IMR-90 (cell line): ENCODE measurements around the gene OR51F2.

ENCODE experiments used
- BHLHE40 ChIP-seq: fragments of 150-350 bp; IDR thresholded peaks from 2 replicates; pipeline ENCODE4 v1.6.1; 2016; ENCODE audit warnings: mild to moderate bottlenecking, low read depth, low read length
- CEBPB ChIP-seq: IDR thresholded peaks from 2 replicates; pipeline ENCODE4 v1.6.1; 2012; ENCODE audit warnings: low read depth, low read length, improper control_type of control experiment
- CHD1 ChIP-seq: IDR thresholded peaks from 2 replicates; pipeline ENCODE4 v1.6.1; 2012; ENCODE audit warnings: low read depth, low read length, improper control_type of control experiment
- FOS ChIP-seq: fragments of 150-350 bp; IDR thresholded peaks from 2 replicates; pipeline ENCODE4 v1.6.1; 2016; ENCODE audit warnings: low read depth, low read length
- MAZ ChIP-seq: IDR thresholded peaks from 2 replicates; pipeline ENCODE4 v1.6.1; 2012; ENCODE audit warnings: low read depth, mild to moderate bottlenecking, low read length, improper control_type of control experiment, moderate library complexity, borderline replicate concordance
- MXI1 ChIP-seq: IDR thresholded peaks from 2 replicates; pipeline ENCODE4 v1.6.1; 2012; ENCODE audit warnings: low read depth, mild to moderate bottlenecking, low read length, moderate library complexity, borderline replicate concordance
- POLR2A ChIP-seq: IDR thresholded peaks from 2 replicates; pipeline ENCODE4 v1.6.1; 2012; ENCODE audit warnings: mild to moderate bottlenecking, low read depth, low read length
- RAD21 ChIP-seq: IDR thresholded peaks from 2 replicates; pipeline ENCODE4 v1.6.1; 2012; ENCODE audit warnings: low read length, improper control_type of control experiment
- RCOR1 ChIP-seq: IDR thresholded peaks from 2 replicates; pipeline ENCODE4 v1.6.1; 2012; ENCODE audit warnings: mild to moderate bottlenecking, low read length, improper control_type of control experiment; ENCODE audit not compliant: insufficient replicate concordance
- RFX5 ChIP-seq: IDR thresholded peaks from 2 replicates; pipeline ENCODE4 v1.8.0; 2012; ENCODE audit warnings: low read depth, mild to moderate bottlenecking, low read length, moderate library complexity
- SMC3 ChIP-seq: fragments of 150-350 bp; IDR thresholded peaks from 2 replicates; pipeline ENCODE4 v1.6.1; 2016; ENCODE audit warnings: low read depth, mild to moderate bottlenecking, antibody characterized with exemption, low read length, moderate library complexity
- TF ChIP-seq, protein P1 (sequence below): conservative IDR thresholded peaks from 2 replicates; pipeline ENCODE4 v1.5.1; 2012; ENCODE audit warnings: mild to moderate bottlenecking, low read depth, low read length, improper control_type of control experiment
- TF ChIP-seq, protein P2 (sequence below): fragments of 150-350 bp; IDR thresholded peaks from 2 replicates; pipeline ENCODE4 v1.6.1; 2017; ENCODE audit warnings: mild to moderate bottlenecking, antibody characterized with exemption, low read length, low read depth
- TF ChIP-seq, protein P3 (sequence below): fragments of 150-350 bp; IDR thresholded peaks from 2 replicates; pipeline ENCODE4 v1.6.1; 2016; ENCODE audit warnings: low read depth, mild to moderate bottlenecking, low read length, moderate library complexity, borderline replicate concordance

DNA sequence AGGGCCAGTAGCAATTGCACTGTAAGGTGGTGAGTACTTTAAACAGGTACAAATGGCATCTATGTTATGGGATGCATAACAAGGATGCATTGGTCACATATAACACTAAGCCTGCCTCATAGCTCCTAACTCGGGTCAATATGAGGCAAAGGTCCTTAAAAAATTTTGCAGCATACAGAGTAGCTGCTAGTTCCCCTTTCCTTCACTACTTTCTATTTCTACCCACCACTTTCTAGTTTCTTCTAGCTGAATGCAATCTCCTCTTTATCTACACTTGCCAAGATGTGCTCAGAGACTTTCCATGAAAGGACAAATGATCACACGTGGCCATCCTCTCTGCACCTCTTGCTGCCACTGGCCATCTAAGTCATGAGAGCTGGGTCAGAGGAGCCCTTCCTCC is 9.8 kb downstream of the OR51F2 start:
- TF ChIP-seq BHLHE40 (no peak), SMC3 (no peak), FOS (no peak), POLR2A (no peak), RFX5 (no peak), MAZ (no peak), RCOR1 (no peak), MXI1 (no peak), RAD21 (no peak), CHD1 (no peak), CEBPB (no peak)
- TF ChIP-seq, protein P1, sequence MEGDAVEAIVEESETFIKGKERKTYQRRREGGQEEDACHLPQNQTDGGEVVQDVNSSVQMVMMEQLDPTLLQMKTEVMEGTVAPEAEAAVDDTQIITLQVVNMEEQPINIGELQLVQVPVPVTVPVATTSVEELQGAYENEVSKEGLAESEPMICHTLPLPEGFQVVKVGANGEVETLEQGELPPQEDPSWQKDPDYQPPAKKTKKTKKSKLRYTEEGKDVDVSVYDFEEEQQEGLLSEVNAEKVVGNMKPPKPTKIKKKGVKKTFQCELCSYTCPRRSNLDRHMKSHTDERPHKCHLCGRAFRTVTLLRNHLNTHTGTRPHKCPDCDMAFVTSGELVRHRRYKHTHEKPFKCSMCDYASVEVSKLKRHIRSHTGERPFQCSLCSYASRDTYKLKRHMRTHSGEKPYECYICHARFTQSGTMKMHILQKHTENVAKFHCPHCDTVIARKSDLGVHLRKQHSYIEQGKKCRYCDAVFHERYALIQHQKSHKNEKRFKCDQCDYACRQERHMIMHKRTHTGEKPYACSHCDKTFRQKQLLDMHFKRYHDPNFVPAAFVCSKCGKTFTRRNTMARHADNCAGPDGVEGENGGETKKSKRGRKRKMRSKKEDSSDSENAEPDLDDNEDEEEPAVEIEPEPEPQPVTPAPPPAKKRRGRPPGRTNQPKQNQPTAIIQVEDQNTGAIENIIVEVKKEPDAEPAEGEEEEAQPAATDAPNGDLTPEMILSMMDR = no peak
- TF ChIP-seq, protein P2, sequence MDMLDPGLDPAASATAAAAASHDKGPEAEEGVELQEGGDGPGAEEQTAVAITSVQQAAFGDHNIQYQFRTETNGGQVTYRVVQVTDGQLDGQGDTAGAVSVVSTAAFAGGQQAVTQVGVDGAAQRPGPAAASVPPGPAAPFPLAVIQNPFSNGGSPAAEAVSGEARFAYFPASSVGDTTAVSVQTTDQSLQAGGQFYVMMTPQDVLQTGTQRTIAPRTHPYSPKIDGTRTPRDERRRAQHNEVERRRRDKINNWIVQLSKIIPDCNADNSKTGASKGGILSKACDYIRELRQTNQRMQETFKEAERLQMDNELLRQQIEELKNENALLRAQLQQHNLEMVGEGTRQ = no peak
- TF ChIP-seq, protein P3, sequence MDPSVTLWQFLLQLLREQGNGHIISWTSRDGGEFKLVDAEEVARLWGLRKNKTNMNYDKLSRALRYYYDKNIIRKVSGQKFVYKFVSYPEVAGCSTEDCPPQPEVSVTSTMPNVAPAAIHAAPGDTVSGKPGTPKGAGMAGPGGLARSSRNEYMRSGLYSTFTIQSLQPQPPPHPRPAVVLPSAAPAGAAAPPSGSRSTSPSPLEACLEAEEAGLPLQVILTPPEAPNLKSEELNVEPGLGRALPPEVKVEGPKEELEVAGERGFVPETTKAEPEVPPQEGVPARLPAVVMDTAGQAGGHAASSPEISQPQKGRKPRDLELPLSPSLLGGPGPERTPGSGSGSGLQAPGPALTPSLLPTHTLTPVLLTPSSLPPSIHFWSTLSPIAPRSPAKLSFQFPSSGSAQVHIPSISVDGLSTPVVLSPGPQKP = no peak
